NT2/D1 (cell line): ENCODE results near the gene DRG2.

ENCODE experiments used
- SUZ12 ChIP-seq: IDR thresholded peaks from 2 replicates; pipeline ENCODE4 v1.6.1; 2011; ENCODE audit not compliant: insufficient read length, insufficient read depth; ENCODE audit errors: extremely low read depth
- YY1 ChIP-seq: IDR thresholded peaks from 2 replicates; pipeline ENCODE4 v1.6.1; 2011; ENCODE audit not compliant: insufficient read length, insufficient read depth
- ZNF274 ChIP-seq: IDR thresholded peaks from 2 replicates; pipeline ENCODE4 v1.6.1; 2011; ENCODE audit warnings: mild to moderate bottlenecking, low read depth, low read length

GRCh38 chr17:18093616-18094408 lies 6.1 kb downstream of the DRG2 start:
- TF ChIP-seq ZNF274: no peak
- no peak for TF ChIP-seq SUZ12
- no peak for TF ChIP-seq YY1
